ENCODE results near the gene ASPSCR1.

Gene ASPSCR1

DNA sequence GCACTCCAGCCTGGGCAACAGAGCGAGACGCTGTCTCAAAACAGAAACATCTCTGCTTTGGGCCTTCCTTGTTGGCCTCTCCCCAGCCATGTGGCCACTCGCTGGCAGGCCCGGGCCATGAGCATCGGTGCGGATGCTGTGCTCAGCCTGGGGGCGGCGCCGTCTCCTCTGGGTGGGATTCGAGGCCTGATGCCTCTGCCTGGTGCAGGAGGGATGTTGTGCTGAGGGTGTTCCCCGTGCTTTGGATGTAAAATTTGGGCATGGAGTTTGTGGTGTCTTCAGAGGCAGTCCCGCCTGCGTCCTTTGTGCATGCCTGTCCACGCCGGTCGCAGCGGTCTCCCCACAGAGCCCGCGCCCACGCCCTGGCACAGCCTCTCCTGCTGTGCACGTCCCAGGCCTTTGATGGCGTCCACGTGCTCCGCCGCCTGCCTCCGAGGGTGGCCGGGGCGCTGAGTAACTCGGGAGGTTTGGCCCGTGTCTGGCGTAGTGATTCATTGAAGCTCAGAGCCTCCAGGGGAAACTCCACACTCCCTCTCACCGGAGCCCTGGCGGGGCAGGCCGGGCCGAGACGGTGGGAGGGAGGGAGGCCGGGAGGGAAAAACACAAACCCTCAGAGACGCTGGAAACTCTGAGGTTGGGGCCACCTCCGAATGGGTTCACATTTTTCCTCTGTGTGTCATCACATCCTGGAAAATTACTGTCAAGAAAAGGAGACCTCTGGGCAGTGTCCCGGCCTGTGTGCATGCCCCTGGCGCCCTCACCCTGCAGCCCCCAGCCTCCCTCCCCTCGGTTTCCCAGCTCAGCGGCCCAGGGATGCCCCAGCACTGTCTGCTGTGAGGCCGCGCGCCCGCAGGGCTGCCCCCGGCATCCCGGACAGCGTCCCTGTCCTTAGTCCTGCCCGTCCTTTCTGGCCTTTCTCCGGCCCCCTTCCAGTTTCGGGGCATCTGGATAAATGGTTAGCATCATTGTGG lies 26.3 kb downstream of the ASPSCR1 start:
- Mint-ChIP-seq H3K9me3 (no peaks in the 10 kb centered on the region), H3K27me3 (ENCODE audit: low read depth) (no peaks in the 10 kb centered on the region), H3K4me1 (ENCODE audit: low read depth) (no peaks in the 10 kb centered on the region), H3K36me3 (ENCODE audit: low read depth) (no peaks in the 10 kb centered on the region), H3K4me3 (no peak overlapping the region), H3K27ac (no peak overlapping the region)
- DNase-seq (ENCODE audit: low spot score): no peak

DNA sequence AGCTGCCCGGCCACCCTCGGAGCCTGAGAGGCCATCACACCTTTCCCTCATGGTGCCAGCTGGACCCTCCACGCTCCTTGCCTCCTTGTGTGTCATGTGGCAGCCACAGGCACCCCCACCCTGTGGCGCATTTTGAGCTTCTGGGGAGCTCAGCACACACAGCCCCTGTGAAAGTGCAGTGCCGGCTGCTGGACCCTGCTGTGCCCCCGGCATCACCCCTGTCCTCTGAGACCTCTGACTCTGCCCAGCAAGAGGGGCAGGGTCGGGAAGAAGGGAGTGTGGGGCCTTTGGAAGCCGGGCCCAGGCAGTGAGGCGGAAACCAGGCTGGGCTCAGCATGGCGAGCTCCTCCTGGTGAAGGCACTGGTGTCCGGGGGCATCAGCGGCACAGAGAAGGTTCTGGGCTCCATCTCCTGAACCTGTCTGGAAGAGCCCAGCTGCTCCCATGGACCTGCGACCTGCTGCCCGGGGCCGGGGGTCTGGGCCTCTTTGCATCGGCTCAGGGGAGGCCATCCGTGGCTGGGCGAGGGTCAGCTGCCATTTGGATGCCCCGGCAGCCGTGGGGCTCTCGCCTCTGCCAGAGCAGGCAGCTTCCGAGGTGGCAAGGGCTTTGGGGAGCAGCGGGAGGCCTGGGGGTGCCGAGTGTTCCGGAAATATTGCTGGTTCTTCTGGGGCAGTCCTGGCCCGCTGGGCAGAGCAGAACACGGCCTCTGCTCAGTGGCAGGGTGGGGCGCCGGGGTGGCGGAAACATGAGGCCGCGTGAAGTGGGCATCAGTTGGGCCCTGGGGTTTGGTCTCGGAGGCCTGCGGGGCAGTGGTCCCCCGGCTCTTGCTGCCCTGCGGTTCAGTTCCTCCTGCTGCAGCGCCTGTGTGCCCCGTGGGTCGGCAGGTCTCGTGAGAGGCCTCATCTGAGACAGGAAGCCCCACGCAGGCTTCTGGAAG lies 27.4 kb downstream of the ASPSCR1 start:
- Mint-ChIP-seq H3K4me1 (ENCODE audit: low read depth) (no peaks in the 10 kb centered on the region), H3K36me3 (ENCODE audit: low read depth) (no peaks in the 10 kb centered on the region), H3K27ac (no peak overlapping the region), H3K4me3 (no peak overlapping the region), H3K9me3 (no peaks in the 10 kb centered on the region), H3K27me3 (ENCODE audit: low read depth) (no peaks in the 10 kb centered on the region)
- DNase-seq (ENCODE audit: low spot score): no peak

DNA sequence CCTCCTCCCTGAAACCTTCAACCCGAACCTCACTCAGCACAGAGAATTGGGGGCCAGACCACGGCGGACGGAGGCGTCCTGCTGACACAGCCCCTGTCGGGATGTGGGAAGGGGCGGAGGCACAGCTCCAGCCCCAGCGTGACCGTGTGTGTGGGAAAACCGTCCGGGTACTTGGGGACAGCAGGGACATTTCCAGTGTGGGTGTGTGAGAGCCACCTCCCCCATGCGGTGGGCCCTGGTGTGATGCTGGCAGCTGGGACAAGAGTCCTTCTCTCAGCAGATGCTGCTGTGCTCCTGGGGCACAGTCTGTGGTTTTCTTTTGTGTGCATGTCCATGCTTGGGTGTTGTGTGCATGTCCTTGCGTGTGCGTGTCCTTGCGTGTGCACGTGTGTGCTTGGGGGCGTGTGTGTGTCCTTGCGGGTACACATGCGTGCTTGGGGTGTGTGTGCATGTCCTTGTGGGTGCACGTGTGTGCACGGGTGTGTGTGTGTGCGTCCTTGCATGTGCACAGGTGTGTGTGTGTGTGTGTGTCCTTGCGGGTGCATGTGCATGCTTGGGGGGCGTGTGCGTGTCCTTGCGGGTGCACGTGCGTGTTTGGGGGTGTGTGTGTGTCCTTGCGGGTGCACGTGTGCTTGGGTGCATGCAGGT lies 28.4 kb downstream of the ASPSCR1 start:
- Mint-ChIP-seq H3K9me3 (no peaks in the 10 kb centered on the region), H3K4me3 (no peak overlapping the region), H3K27ac (no peak overlapping the region), H3K36me3 (ENCODE audit: low read depth) (no peaks in the 10 kb centered on the region), H3K4me1 (ENCODE audit: low read depth) (no peaks in the 10 kb centered on the region), H3K27me3 (ENCODE audit: low read depth) (no peaks in the 10 kb centered on the region)
- no peak for DNase-seq (ENCODE audit: low spot score)

DNA sequence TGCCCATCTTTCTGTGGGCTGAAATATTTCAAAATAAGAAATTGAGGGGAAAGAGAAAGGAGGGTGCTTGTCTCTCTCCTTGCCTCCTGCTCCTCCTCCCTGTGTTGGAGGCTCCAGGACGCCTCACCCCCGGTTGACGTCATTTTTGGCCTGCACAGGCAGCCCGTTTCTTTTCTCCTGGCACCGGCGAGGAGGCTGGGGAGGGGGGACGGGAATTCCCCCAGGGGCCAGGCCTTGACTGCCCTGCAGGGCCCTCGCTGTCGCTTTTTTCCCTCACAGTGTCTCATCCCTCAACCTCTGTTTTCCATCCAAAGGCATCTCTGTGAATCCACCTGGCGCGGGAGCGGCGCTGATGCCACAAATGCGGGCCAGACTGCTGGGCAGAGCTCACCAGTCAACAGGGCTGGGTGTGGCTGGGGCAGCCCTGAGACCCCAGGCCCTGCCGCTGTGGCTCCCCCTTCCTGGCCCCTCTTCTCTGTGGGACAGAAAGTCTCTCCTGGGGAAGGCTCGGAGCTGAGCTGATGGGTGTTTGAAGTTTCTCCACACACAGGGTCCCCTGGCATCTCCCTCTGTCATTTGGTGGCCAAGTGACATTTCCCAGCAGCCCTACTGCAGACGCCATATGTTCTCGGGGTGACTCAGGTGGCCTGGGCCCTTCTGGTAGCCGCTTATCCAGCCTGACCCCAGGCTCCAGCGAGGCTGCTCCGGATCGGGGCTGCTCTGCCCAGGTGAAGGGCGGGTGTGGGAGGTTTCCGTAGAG lies 29.2 kb downstream of the ASPSCR1 start:
- H3K36me3 Mint-ChIP-seq (ENCODE audit: low read depth): no peaks in the 10 kb centered on the region

DNA sequence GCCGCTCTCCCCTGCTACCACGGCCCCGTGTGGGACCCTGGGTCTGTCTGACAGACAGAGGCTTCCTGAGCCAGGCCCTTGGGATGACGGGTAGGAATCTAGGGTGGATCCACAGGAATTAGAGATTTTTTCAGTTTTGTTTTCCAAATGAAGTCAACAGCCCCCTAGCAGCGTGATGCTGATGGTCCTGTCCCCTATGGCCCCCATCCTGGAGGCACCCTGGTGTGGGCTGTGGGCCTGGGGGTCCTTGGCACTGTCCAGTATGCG lies 29.7 kb downstream of the ASPSCR1 start:
- no peak overlapping the region for H3K27ac Mint-ChIP-seq
- H3K27me3 Mint-ChIP-seq (ENCODE audit: low read depth): no peaks in the 10 kb centered on the region
- H3K4me1 Mint-ChIP-seq (ENCODE audit: low read depth): no peaks in the 10 kb centered on the region
- no peak overlapping the region for H3K4me3 Mint-ChIP-seq
- H3K36me3 Mint-ChIP-seq (ENCODE audit: low read depth): no peaks in the 10 kb centered on the region
- H3K9me3 Mint-ChIP-seq: no peaks in the 10 kb centered on the region
- no peak for DNase-seq (ENCODE audit: low spot score)

More for the DNA sequence above, 29.2 kb downstream of the ASPSCR1 start:
- Mint-ChIP-seq H3K9me3 (no peaks in the 10 kb centered on the region), H3K4me3 (no peak overlapping the region), H3K4me1 (ENCODE audit: low read depth) (no peaks in the 10 kb centered on the region), H3K27me3 (ENCODE audit: low read depth) (no peaks in the 10 kb centered on the region), H3K27ac (no peak overlapping the region)
- DNase-seq (ENCODE audit: low spot score): no peak

DNA sequence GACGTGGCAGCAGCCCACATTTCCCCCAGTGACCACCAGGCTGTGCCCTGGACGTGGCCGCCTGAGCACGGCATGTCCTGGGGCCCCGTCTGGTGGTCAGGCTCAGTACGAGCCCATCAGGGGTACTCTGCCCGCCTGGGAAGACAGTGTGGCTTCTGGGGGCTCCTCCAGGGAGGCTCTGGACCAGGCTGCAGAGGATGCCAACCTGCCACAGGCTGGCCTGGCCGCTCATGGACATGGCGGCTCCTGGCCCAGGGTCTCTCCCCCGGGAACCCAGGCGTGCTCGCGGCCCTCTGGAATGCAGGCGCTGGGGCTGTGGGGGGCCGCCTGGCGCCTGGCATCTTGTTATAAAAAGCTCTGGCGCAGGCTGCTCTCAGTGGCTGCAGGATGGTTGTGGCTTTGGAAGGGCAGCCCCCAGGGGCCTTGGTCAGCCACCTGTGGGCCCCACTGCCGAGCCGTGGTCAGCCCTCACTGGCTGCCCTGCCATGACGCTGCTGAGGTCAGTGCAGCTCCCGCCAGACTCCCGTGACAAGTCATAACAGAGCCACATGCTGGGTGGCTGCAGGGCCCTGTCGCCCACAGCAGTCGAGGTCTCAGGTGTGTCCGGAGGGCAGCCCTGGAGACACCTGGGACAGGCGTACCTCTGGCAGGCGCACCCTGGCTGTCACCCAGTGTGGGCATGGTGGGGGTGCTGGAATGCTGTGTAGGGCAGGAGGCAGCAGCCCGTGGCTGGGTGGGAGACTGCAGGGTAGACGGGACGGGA lies 30.2 kb downstream of the ASPSCR1 start:
- Mint-ChIP-seq H3K36me3 (ENCODE audit: low read depth) (no peaks in the 10 kb centered on the region), H3K27me3 (ENCODE audit: low read depth) (no peaks in the 10 kb centered on the region), H3K4me3 (no peak overlapping the region), H3K27ac (no peak overlapping the region), H3K4me1 (ENCODE audit: low read depth) (no peaks in the 10 kb centered on the region), H3K9me3 (no peaks in the 10 kb centered on the region)
- no peak for DNase-seq (ENCODE audit: low spot score)

DNA sequence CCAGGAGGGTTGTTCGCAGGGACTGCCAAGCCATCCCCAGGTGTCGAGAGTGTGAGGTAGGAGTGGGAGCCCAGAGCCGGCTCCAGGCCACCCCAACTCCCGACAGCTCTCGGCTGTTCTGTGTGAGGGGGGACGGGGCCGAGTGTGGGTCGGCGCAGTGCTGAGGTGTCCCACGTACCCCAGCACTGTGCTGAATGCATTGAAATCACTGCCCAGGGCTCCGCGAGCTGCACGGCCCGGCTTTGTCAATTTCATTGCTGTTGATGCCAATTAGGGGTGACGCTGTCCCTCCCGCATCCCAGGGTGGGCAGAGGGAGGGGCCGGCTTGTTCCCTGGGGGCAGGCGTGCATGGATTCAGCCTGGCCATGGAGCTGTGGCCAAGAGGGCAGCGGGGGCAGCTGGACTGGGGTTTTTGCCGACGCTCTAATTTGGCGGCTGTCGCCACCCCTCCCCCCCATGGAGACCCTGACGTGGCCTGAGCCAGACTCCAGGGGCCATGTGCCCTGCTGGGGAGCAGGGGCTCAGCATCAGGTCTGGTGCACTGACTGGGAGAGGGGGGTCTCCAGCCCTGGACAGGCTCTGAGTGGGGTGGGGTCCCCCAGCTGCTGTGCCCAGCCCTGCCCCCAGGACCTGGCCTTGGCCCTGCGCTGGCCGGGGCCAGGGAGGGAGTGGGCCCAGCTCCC lies 31.0 kb downstream of the ASPSCR1 start:
- H3K36me3 Mint-ChIP-seq (ENCODE audit: low read depth): no peaks in the 10 kb centered on the region
- no peak overlapping the region for H3K4me3 Mint-ChIP-seq
- no peaks in the 10 kb centered on the region for H3K9me3 Mint-ChIP-seq
- H3K27me3 Mint-ChIP-seq (ENCODE audit: low read depth): no peaks in the 10 kb centered on the region
- no peaks in the 10 kb centered on the region for H3K4me1 Mint-ChIP-seq (ENCODE audit: low read depth)
- no peak overlapping the region for H3K27ac Mint-ChIP-seq
- DNase-seq (ENCODE audit: low spot score): no peak

DNA sequence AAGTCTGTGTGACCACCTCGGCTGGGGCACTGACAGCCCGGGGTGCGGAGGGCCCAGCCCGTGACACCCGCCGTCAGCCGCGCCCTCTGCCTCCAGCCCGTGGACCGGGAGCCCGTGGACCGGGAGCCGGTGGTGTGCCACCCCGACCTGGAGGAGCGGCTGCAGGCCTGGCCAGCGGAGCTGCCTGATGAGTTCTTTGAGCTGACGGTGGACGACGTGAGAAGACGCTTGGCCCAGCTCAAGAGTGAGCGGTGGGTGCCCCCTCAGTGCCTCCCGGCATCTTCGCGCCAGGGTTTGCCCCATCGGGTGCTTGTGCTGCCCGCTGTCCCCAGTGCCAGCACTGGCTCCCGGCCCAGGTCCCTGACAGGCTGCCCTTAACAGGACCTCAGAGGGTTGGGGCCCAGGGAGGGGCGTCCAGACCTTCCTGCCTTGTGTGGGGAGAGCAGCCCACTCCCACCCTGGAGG lies 31.5 kb downstream of the ASPSCR1 start:
- DNase-seq (ENCODE audit: low spot score): no peak
- no peaks in the 10 kb centered on the region for H3K27me3 Mint-ChIP-seq (ENCODE audit: low read depth)
- no peaks in the 10 kb centered on the region for H3K9me3 Mint-ChIP-seq
- no peak overlapping the region for H3K27ac Mint-ChIP-seq
- H3K36me3 Mint-ChIP-seq (ENCODE audit: low read depth): no peaks in the 10 kb centered on the region
- no peaks in the 10 kb centered on the region for H3K4me1 Mint-ChIP-seq (ENCODE audit: low read depth)
- H3K4me3 Mint-ChIP-seq: no peak overlapping the region

DNA sequence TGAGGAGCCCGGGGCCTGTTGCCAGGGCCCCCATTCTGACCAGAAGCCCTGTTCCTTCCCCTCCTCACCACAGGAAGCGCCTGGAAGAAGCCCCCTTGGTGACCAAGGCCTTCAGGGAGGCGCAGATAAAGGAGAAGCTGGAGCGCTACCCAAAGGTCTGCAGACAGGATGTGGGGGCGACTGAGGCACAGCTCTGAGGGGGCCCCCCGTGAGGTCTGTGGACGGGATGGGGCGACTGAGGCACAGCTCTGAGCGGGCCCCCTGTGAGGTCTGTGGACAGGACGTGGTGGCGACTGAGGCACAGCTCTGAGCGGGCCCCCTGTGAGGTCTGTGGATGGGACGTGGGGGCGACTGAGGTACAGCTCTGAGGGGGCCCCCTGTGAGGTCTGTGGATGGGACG lies 32.0 kb downstream of the ASPSCR1 start:
- Mint-ChIP-seq H3K4me1 (ENCODE audit: low read depth) (no peaks in the 10 kb centered on the region), H3K27ac (no peak overlapping the region), H3K9me3 (no peaks in the 10 kb centered on the region), H3K36me3 (ENCODE audit: low read depth) (no peaks in the 10 kb centered on the region), H3K4me3 (no peak overlapping the region), H3K27me3 (ENCODE audit: low read depth) (no peaks in the 10 kb centered on the region)
- no peak for DNase-seq (ENCODE audit: low spot score)

DNA sequence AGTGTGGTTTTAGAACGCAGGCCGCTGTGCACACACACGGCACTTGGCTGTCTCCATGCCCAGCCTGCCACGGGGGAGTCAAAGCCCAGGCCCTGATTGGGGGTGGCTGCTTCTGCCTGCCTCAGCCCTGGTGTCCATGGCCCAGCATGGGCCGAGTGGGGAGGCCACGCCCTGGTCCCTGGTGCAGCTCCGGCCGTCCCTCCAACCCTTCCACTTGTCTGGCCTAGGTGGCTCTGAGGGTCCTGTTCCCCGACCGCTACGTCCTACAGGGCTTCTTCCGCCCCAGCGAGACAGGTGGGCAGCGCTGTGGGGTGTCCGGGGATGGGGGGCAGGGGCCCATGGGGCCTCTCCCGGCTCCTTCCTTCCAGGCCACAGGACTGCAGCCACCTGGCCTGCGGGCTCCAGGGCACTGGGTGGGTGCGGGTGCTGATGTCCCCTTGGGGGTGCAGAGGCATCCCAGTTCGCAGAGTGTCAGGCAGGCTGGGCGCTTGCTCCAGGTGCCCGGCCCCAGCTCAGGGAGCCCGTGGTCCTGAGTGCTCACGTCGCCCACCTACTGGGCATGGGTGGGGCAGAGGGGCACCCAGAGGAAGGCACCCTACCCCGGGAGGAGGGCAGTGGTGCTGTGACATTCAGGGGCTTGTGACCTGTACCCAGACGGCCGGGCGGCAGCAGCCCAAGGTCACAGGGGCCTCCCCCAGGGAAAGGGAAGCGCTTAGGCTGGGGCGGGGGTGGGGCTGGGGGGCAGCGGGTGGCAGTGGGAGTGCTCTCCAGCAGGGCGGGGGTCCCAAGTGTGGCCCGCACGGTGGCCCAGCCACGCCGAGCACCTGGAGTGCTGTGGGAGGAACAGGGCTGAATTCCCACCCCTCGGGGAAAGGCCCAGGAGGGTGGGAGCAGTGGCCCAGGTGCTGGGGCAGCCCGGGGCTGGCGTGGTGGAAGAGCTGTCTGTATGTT lies 33.4 kb downstream of the ASPSCR1 start:
- Mint-ChIP-seq H3K4me3 (no peak overlapping the region), H3K27me3 (ENCODE audit: low read depth) (no peaks in the 10 kb centered on the region), H3K36me3 (ENCODE audit: low read depth) (no peaks in the 10 kb centered on the region), H3K9me3 (no peaks in the 10 kb centered on the region), H3K4me1 (ENCODE audit: low read depth) (no peaks in the 10 kb centered on the region), H3K27ac (no peak overlapping the region)
- DNase-seq (ENCODE audit: low spot score): no peak

DNA sequence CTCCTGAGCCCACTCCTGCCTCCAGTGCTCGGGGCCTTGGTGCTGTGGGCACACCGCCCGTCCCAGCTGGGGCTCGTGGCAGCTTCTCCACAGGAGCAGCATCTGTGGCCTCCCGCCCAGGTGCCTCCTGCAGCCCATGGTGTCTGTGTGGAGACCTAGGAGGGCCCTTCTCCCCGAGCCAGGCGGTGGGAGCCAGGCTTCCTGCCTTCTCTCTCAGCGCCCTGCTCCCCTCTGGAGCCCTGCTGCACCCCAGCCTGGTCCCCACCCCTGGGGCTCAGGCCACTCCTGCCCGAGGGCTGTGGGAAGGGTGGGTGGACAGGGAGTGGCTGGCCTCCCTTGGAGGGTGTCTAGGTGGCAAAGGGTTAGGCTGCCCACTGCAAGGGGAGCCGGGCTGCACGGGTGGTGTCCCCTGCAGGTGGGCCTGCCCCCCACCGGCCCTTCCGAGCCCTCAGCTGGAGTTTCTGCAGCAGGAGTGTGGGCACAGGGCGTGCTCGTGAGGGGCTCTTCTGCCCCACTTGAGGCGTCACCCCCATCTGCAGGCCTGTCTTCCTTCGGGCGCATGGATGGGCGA lies 34.3 kb downstream of the ASPSCR1 start:
- H3K27ac Mint-ChIP-seq: no peak overlapping the region
- H3K4me1 Mint-ChIP-seq (ENCODE audit: low read depth): no peaks in the 10 kb centered on the region
- no peaks in the 10 kb centered on the region for H3K36me3 Mint-ChIP-seq (ENCODE audit: low read depth)
- H3K9me3 Mint-ChIP-seq: no peaks in the 10 kb centered on the region
- H3K27me3 Mint-ChIP-seq (ENCODE audit: low read depth): no peaks in the 10 kb centered on the region
- no peak overlapping the region for H3K4me3 Mint-ChIP-seq
- no peak for DNase-seq (ENCODE audit: low spot score)

Data from T-helper 2 cell treated with Interferon-gamma antibody and Interleukin-4, amounts not matched to agents 5 μg/mL and 100 μg/mL, for 36 hours (primary cell).